Neutrophil (primary cell): ENCODE data around the gene ATP13A4.

ENCODE experiments used
- H3K27ac ChIP-seq: fragments of 200-600 bp; sonication (generic); 2 replicates; pipeline ENCODE4 v1.5.1; 2016; ENCODE audit warnings: mild to moderate bottlenecking, moderate library complexity
- H3K27me3 ChIP-seq: fragments of 200-600 bp; sonication (generic); 2 replicates; pipeline ENCODE4 v1.6.0; 2016; ENCODE audit warnings: mild to moderate bottlenecking
- H3K36me3 ChIP-seq: fragments of 200-600 bp; sonication (generic); 2 replicates; pipeline ENCODE4 v1.5.1; 2017
- H3K4me1 ChIP-seq, 2 experiments: fragments of 200-600 bp in 1 of 2; sonication (generic) in 1 of 2; 1 replicate in 1 of 2; 2 replicates in 1 of 2; pipeline versions ENCODE4 v1.5.1 to v1.6.1; 2013 to 2016; ENCODE audit warnings: low read depth in 1 of 2, low read length in 1 of 2, mild to moderate bottlenecking in 1 of 2, moderate library complexity in 1 of 2; ENCODE audit not compliant: control insufficient read depth in 1 of 2, insufficient read depth in 1 of 2
- H3K4me3 ChIP-seq, 2 experiments: fragments of 200-600 bp in 1 of 2; sonication (generic) in 1 of 2; 1 replicate in 1 of 2; 2 replicates in 1 of 2; pipeline ENCODE4 v1.5.1; 2013 to 2016; ENCODE audit warnings: low read depth in 1 of 2, low read length in 1 of 2, mild to moderate bottlenecking in 1 of 2, moderate library complexity in 1 of 2
- H3K9me3 ChIP-seq: fragments of 200-600 bp; sonication (generic); 2 replicates; pipeline ENCODE4 v1.5.1; 2016
- TF ChIP-seq, protein P1 (sequence below): fragments of 200-600 bp; sonication (generic); IDR thresholded peaks from 2 replicates; pipeline ENCODE4 v1.5.1; 2016; ENCODE audit warnings: antibody characterized with exemption

ATP13A4 gene

DNA sequence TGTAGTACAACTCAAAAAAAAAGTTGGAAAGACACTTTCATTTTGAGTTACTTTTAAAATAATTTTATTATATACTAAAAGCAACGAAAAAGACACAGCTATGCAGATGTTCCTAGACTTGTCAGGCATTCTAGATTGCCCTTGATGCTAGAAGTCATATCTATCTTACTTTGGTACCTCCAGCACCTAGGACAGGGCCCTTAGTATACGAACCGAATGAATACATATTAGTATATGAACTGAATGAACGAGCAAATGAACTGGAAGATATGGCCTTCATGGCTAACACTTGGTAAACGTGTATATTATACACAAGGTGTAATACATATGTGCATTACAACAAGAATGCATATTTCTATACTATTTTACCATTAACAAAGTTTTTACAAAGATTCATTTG lies 200.3 kb downstream of the ATP13A4 start:
- TF ChIP-seq, protein P1, sequence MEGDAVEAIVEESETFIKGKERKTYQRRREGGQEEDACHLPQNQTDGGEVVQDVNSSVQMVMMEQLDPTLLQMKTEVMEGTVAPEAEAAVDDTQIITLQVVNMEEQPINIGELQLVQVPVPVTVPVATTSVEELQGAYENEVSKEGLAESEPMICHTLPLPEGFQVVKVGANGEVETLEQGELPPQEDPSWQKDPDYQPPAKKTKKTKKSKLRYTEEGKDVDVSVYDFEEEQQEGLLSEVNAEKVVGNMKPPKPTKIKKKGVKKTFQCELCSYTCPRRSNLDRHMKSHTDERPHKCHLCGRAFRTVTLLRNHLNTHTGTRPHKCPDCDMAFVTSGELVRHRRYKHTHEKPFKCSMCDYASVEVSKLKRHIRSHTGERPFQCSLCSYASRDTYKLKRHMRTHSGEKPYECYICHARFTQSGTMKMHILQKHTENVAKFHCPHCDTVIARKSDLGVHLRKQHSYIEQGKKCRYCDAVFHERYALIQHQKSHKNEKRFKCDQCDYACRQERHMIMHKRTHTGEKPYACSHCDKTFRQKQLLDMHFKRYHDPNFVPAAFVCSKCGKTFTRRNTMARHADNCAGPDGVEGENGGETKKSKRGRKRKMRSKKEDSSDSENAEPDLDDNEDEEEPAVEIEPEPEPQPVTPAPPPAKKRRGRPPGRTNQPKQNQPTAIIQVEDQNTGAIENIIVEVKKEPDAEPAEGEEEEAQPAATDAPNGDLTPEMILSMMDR, result no peak
- Histone ChIP-seq H3K36me3 (no peaks in the 10 kb centered on the region), H3K9me3 (no peaks in the 10 kb centered on the region), H3K27ac (no peak overlapping the region), H3K27me3 (no peaks in the 10 kb centered on the region), H3K4me3 (no peak overlapping the region), H3K4me1 (no peaks in the 10 kb centered on the region)
